ENCODE measurements around the gene TAS2R10.

Gene TAS2R10

GRCh38 chr12:10847744-10848143, 21.6 kb upstream of the TAS2R10 start:
- FAIRE-seq (no peak), DNase-seq (ENCODE audit: insufficient read length, low spot score) (no peak)
- TF ChIP-seq POLR2A (IDR thresholded peaks at IDR 0.05; ENCODE audit: low read depth, low read length) (no peak), SPI1 (IDR thresholded peaks at IDR 0.05; ENCODE audit: low read depth, low read length) (no peak), PAX5 (IDR thresholded peaks at IDR 0.05; ENCODE audit: insufficient read depth, low read length, severe bottlenecking) (no peak), POU2F2 (IDR thresholded peaks at IDR 0.05; ENCODE audit: low read depth, low read length) (no peak), POLR2AphosphoS5 (IDR thresholded peaks at IDR 0.05; ENCODE audit: low read depth, low read length) (no peak), TAF1 (IDR thresholded peaks at IDR 0.05; ENCODE audit: low read depth, low read length) (no peak)

- no peak for TF ChIP-seq TAF1 (IDR thresholded peaks at IDR 0.05; ENCODE audit: low read depth, low read length)
- no peak for TF ChIP-seq PAX5 (IDR thresholded peaks at IDR 0.05; ENCODE audit: insufficient read depth, low read length, severe bottlenecking)
- TF ChIP-seq POLR2AphosphoS5 (IDR thresholded peaks at IDR 0.05; ENCODE audit: low read depth, low read length): no peak
- TF ChIP-seq POLR2A (IDR thresholded peaks at IDR 0.05; ENCODE audit: low read depth, low read length): no peak
- no peak for TF ChIP-seq SPI1 (IDR thresholded peaks at IDR 0.05; ENCODE audit: low read depth, low read length)
- TF ChIP-seq POU2F2 (IDR thresholded peaks at IDR 0.05; ENCODE audit: low read depth, low read length): no peak
- no peak for DNase-seq (ENCODE audit: insufficient read length, low spot score)
- no peak for FAIRE-seq
These were observed 16.7 kb upstream of the TAS2R10 start for GRCh38 chr12:10842862-10843261.

GRCh38 chr12:10838461-10838860, 12.3 kb upstream of the TAS2R10 start:
- DNase-seq (ENCODE audit: insufficient read length, low spot score): no peak
- FAIRE-seq: no peak
- TF ChIP-seq POLR2AphosphoS5 (IDR thresholded peaks at IDR 0.05; ENCODE audit: low read depth, low read length) (no peak), POU2F2 (IDR thresholded peaks at IDR 0.05; ENCODE audit: low read depth, low read length) (no peak), POLR2A (IDR thresholded peaks at IDR 0.05; ENCODE audit: low read depth, low read length) (no peak), SPI1 (IDR thresholded peaks at IDR 0.05; ENCODE audit: low read depth, low read length) (no peak), PAX5 (IDR thresholded peaks at IDR 0.05; ENCODE audit: insufficient read depth, low read length, severe bottlenecking) (no peak), TAF1 (IDR thresholded peaks at IDR 0.05; ENCODE audit: low read depth, low read length) (no peak)

- TF ChIP-seq PAX5 (IDR thresholded peaks at IDR 0.05; ENCODE audit: insufficient read depth, low read length, severe bottlenecking) (no peak), TAF1 (IDR thresholded peaks at IDR 0.05; ENCODE audit: low read depth, low read length) (no peak), POLR2A (IDR thresholded peaks at IDR 0.05; ENCODE audit: low read depth, low read length) (no peak), POU2F2 (IDR thresholded peaks at IDR 0.05; ENCODE audit: low read depth, low read length) (no peak), POLR2AphosphoS5 (IDR thresholded peaks at IDR 0.05; ENCODE audit: low read depth, low read length) (no peak), SPI1 (IDR thresholded peaks at IDR 0.05; ENCODE audit: low read depth, low read length) (no peak)
- FAIRE-seq (no peak), DNase-seq (ENCODE audit: insufficient read length, low spot score) (no peak)
These were observed 3.8 kb upstream of the TAS2R10 start for GRCh38 chr12:10829994-10830393.

- TF ChIP-seq TAF1 (IDR thresholded peaks at IDR 0.05; ENCODE audit: low read depth, low read length) (no peak), POLR2AphosphoS5 (IDR thresholded peaks at IDR 0.05; ENCODE audit: low read depth, low read length) (no peak), PAX5 (IDR thresholded peaks at IDR 0.05; ENCODE audit: insufficient read depth, low read length, severe bottlenecking) (no peak), POLR2A (IDR thresholded peaks at IDR 0.05; ENCODE audit: low read depth, low read length) (no peak), SPI1 (IDR thresholded peaks at IDR 0.05; ENCODE audit: low read depth, low read length) (no peak), POU2F2 (IDR thresholded peaks at IDR 0.05; ENCODE audit: low read depth, low read length) (no peak)
- no peak for DNase-seq (ENCODE audit: insufficient read length, low spot score)
- FAIRE-seq: no peak
These were observed 1.2 kb downstream of the TAS2R10 start for GRCh38 chr12:10824957-10825356.

- DNase-seq (ENCODE audit: insufficient read length, low spot score): no peak
- TF ChIP-seq PAX5 (IDR thresholded peaks at IDR 0.05; ENCODE audit: insufficient read depth, low read length, severe bottlenecking): no peak
- no peak for TF ChIP-seq SPI1 (IDR thresholded peaks at IDR 0.05; ENCODE audit: low read depth, low read length)
- no peak for TF ChIP-seq POLR2AphosphoS5 (IDR thresholded peaks at IDR 0.05; ENCODE audit: low read depth, low read length)
- TF ChIP-seq POLR2A (IDR thresholded peaks at IDR 0.05; ENCODE audit: low read depth, low read length): no peak
- no peak for TF ChIP-seq TAF1 (IDR thresholded peaks at IDR 0.05; ENCODE audit: low read depth, low read length)
- TF ChIP-seq POU2F2 (IDR thresholded peaks at IDR 0.05; ENCODE audit: low read depth, low read length): no peak
- no peak for FAIRE-seq
These were observed 14.1 kb downstream of the TAS2R10 start for GRCh38 chr12:10811883-10812536.

- no peak for TF ChIP-seq TAF1 (IDR thresholded peaks at IDR 0.05; ENCODE audit: low read depth, low read length)
- TF ChIP-seq POLR2A (IDR thresholded peaks at IDR 0.05; ENCODE audit: low read depth, low read length): no peak
- no peak for TF ChIP-seq POU2F2 (IDR thresholded peaks at IDR 0.05; ENCODE audit: low read depth, low read length)
- no peak for TF ChIP-seq POLR2AphosphoS5 (IDR thresholded peaks at IDR 0.05; ENCODE audit: low read depth, low read length)
- no peak for TF ChIP-seq SPI1 (IDR thresholded peaks at IDR 0.05; ENCODE audit: low read depth, low read length)
- TF ChIP-seq PAX5 (IDR thresholded peaks at IDR 0.05; ENCODE audit: insufficient read depth, low read length, severe bottlenecking): no peak
- no peak for FAIRE-seq
- no peak for DNase-seq (ENCODE audit: insufficient read length, low spot score)
These were observed 16.1 kb downstream of the TAS2R10 start, which contains the start of gene TAS2R9 for GRCh38 chr12:10810068-10810467. TSS of gene TAS2R9 (minus strand) at chr12:10810168. CDS start at chr12:10810075, 93 bp downstream.

- FAIRE-seq (no peak), DNase-seq (ENCODE audit: insufficient read length, low spot score) (no peak)
- TF ChIP-seq POLR2AphosphoS5 (IDR thresholded peaks at IDR 0.05; ENCODE audit: low read depth, low read length): no peak
- TF ChIP-seq POU2F2 (IDR thresholded peaks at IDR 0.05; ENCODE audit: low read depth, low read length): no peak
- no peak for TF ChIP-seq SPI1 (IDR thresholded peaks at IDR 0.05; ENCODE audit: low read depth, low read length)
These were observed 19.0 kb downstream of the TAS2R10 start, which contains the start of gene TAS2R8 for GRCh38 chr12:10807186-10807585. TSS of gene TAS2R8 (minus strand) at chr12:10807286. CDS start at chr12:10806980, 306 bp downstream.

- FAIRE-seq (no peak), DNase-seq (ENCODE audit: insufficient read length, low spot score) (no peak)
- TF ChIP-seq TAF1 (IDR thresholded peaks at IDR 0.05; ENCODE audit: low read depth, low read length) (no peak), PAX5 (IDR thresholded peaks at IDR 0.05; ENCODE audit: insufficient read depth, low read length, severe bottlenecking) (no peak), SPI1 (IDR thresholded peaks at IDR 0.05; ENCODE audit: low read depth, low read length) (no peak), POLR2A (IDR thresholded peaks at IDR 0.05; ENCODE audit: low read depth, low read length) (no peak), POLR2AphosphoS5 (IDR thresholded peaks at IDR 0.05; ENCODE audit: low read depth, low read length) (no peak), POU2F2 (IDR thresholded peaks at IDR 0.05; ENCODE audit: low read depth, low read length) (no peak)
These were observed 23.6 kb downstream of the TAS2R10 start, which contains the start of gene TAS2R7 for GRCh38 chr12:10802587-10802986. TSS of gene TAS2R7 (minus strand) at chr12:10802627. CDS start at chr12:10802570, 57 bp downstream.
